CD14-positive monocyte (primary cell): ENCODE measurements around the gene CDK15. TPM values are rescaled to one million over a fixed set of nuclear protein-coding genes. Genes with fewer than 3 reads are reported as not detected.

ENCODE experiments used
- DNase-seq, 3 donors: peaks; one replicate each; pipeline ENCODE4 v3.0.0-alpha.2; 2011 to 2022
- H2AFZ ChIP-seq: 2 replicates; pipeline ENCODE4 v1.6.0; 2012; ENCODE audit warnings: mild to moderate bottlenecking, low read depth, low read length, inconsistent platforms; ENCODE audit not compliant: insufficient read depth, poor library complexity, severe bottlenecking
- H3K27ac ChIP-seq, 2 donors: 1 replicate in 1 of 2; 2 replicates in 1 of 2; pipeline ENCODE4 v1.5.1; 2012 to 2013; ENCODE audit warnings: low read length in 2 of 2, control low read depth in 1 of 2, inconsistent platforms in 1 of 2, low read depth in 1 of 2, mild to moderate bottlenecking in 1 of 2
- H3K27me3 ChIP-seq, 2 donors: one replicate each; pipeline versions ENCODE4 v1.6.0 to v1.6.1; 2011 to 2013; ENCODE audit warnings: low read length in 2 of 2; ENCODE audit not compliant: control insufficient read depth in 2 of 2, insufficient read depth in 2 of 2
- H3K36me3 ChIP-seq, 2 donors: replicated peaks in 1 of 2; 1 replicate in 1 of 2; 2 replicates in 1 of 2; pipeline versions ENCODE4 v1.5.1 to v1.6.1; 2012 to 2013; ENCODE audit warnings: low read length in 2 of 2, control low read depth in 1 of 2, inconsistent platforms in 1 of 2, mild to moderate bottlenecking in 1 of 2; ENCODE audit not compliant: insufficient read depth in 2 of 2, control insufficient read depth in 1 of 2
- H3K4me1 ChIP-seq, 2 donors: 1 replicate in 1 of 2; 2 replicates in 1 of 2; pipeline versions ENCODE4 v1.5.1 to v1.6.1; 2012 to 2013; ENCODE audit warnings: low read length in 2 of 2, control low read depth in 1 of 2, inconsistent platforms in 1 of 2, mild to moderate bottlenecking in 1 of 2, moderate library complexity in 1 of 2; ENCODE audit not compliant: insufficient read depth in 2 of 2, control insufficient read depth in 1 of 2
- H3K4me2 ChIP-seq: replicated peaks from 2 replicates; pipeline ENCODE3; 2012; ENCODE audit warnings: low read length, moderate library complexity, mild to moderate bottlenecking; ENCODE audit not compliant: poor library complexity, severe bottlenecking; ENCODE audit errors: extremely low read depth
- H3K4me3 ChIP-seq, 3 experiments: fragments of 200-600 bp in 1 of 3; sonication (generic) in 1 of 3; replicated peaks in 1 of 3; 1 replicate in 2 of 3; 2 replicates in 1 of 3; pipeline ENCODE4 v1.5.1; 2011 to 2013; ENCODE audit warnings: low read length in 3 of 3, mild to moderate bottlenecking in 3 of 3, control low read depth in 2 of 3, low read depth in 2 of 3, inconsistent platforms in 1 of 3, moderate library complexity in 1 of 3
- H3K79me2 ChIP-seq: 2 replicates; pipeline ENCODE4 v1.6.0; 2012; ENCODE audit warnings: mild to moderate bottlenecking, control low read depth, inconsistent platforms, low read length, moderate library complexity; ENCODE audit not compliant: insufficient read depth
- H3K9ac ChIP-seq: 2 replicates; pipeline ENCODE4 v1.6.0; 2017; ENCODE audit warnings: low read length, mild to moderate bottlenecking; ENCODE audit not compliant: insufficient read depth, poor library complexity, severe bottlenecking
- H3K9me3 ChIP-seq, 2 donors: replicated peaks in 1 of 2; 1 replicate in 1 of 2; 2 replicates in 1 of 2; pipeline versions ENCODE4 v1.5.1 to v1.6.1; 2012 to 2013; ENCODE audit warnings: low read length in 2 of 2, control low read depth in 1 of 2; ENCODE audit not compliant: control insufficient read depth in 1 of 2, insufficient read depth in 1 of 2
- H4K20me1 ChIP-seq: 2 replicates; pipeline ENCODE4 v1.6.0; 2012; ENCODE audit warnings: mild to moderate bottlenecking, low read length, control low read depth, moderate library complexity; ENCODE audit not compliant: insufficient read depth
- H3K27ac Mint-ChIP-seq, 7 donors: one replicate each; pipeline ENCODE4 v1.8.0; 2020; ENCODE audit warnings: mild to moderate bottlenecking in 7 of 7, mixed read lengths in 7 of 7, moderate library complexity in 6 of 7, inconsistent platforms in 2 of 7
- H3K27me3 Mint-ChIP-seq, 3 donors: one replicate each; pipeline ENCODE4 v1.8.0; 2021 to 2022; ENCODE audit warnings: low read depth in 3 of 3, mild to moderate bottlenecking in 3 of 3, mixed read lengths in 3 of 3, moderate library complexity in 3 of 3, inconsistent platforms in 1 of 3
- H3K36me3 Mint-ChIP-seq, 2 donors: one replicate each; pipeline ENCODE4 v1.8.0; 2020; ENCODE audit warnings: mixed read lengths in 2 of 2, inconsistent platforms in 1 of 2, mild to moderate bottlenecking in 1 of 2
- H3K4me1 Mint-ChIP-seq: one replicate; pipeline ENCODE4 v1.8.0; 2020; ENCODE audit warnings: mild to moderate bottlenecking, mixed read lengths
- H3K4me3 Mint-ChIP-seq, 2 donors: one replicate each; pipeline ENCODE4 v1.8.0; 2020; ENCODE audit warnings: mild to moderate bottlenecking in 2 of 2, mixed read lengths in 2 of 2, moderate library complexity in 1 of 2
- H3K9me3 Mint-ChIP-seq, 7 donors: one replicate each; pipeline ENCODE4 v1.8.0; 2020 to 2022; ENCODE audit warnings: mixed read lengths in 7 of 7, mild to moderate bottlenecking in 6 of 7, moderate library complexity in 6 of 7, inconsistent platforms in 2 of 7
- WGBS: methylation state at CpG from one replicate; pipeline ENCODE4 v1.1.5; 2013; ENCODE audit warnings: missing lambda C conversion rate; ENCODE audit not compliant: insufficient coverage; 5-methylcytosine and 5-hydroxymethylcytosine counted together
- intact Hi-C, 2 donors: fragments of 100-400 bp; cut with micrococcal nuclease; formaldehyde crosslinking; loops; one replicate each; pipeline versions ENCODE4 v1.15.0 to v1.15.1; 2023
- polyA plus RNA-seq, 3 donors: library from polyadenylated mRNA; depleted of rRNA in 1 of 3; unstranded in 2 of 3; stranded (reverse) in 1 of 3; fragments of 300-500 nt in 2 of 3; fragments of >200 nt in 1 of 3; fragmentation: Illumina TruSeq in 2 of 3; gene quantifications; 1 replicate in 2 of 3; 2 replicates in 1 of 3; pipeline ENCODE4 v1.2.3, GENCODE V29; 2012 to 2021
- TF ChIP-seq, protein P1 (sequence below): fragments of 200-600 bp; IDR thresholded peaks from one replicate; pipeline ENCODE4 v1.8.0; 2022; ENCODE audit warnings: antibody characterized with exemption, mild to moderate bottlenecking

Gene CDK15
- polyA plus RNA-seq, 3 donors = not detected

GRCh38 chr2:201852878-201853415, 46.6 kb downstream of the CDK15 start:
- no peaks in the 10 kb centered on the region for H3K79me2 ChIP-seq
- no peak for DNase-seq
- Mint-ChIP-seq H3K36me3 (no peaks in the 10 kb centered on the region), H3K4me1 (no peaks in the 10 kb centered on the region), H3K27me3 (peaks cover 5 to 17% (median 14%) of the 10 kb centered on the region in 3 donors), H3K9me3 (peaks cover 0 to 1% (median 0%) of the 10 kb centered on the region in 7 donors), H3K27ac (no peak overlapping the region), H3K4me3 (no peak overlapping the region)
- no peak overlapping the region for H3K9ac ChIP-seq
- intact Hi-C loops = no loop called here
- no peak overlapping the region for H2AFZ ChIP-seq
- no peak overlapping the region for H3K27ac ChIP-seq
- no CpG with 5 or more reads among the region's 1 CpG for WGBS
- H3K4me2 ChIP-seq = no peak overlapping the region
- H3K27me3 ChIP-seq = peaks cover 3 to 8% of the 10 kb centered on the region in 2 donors
- TF ChIP-seq, protein P1, sequence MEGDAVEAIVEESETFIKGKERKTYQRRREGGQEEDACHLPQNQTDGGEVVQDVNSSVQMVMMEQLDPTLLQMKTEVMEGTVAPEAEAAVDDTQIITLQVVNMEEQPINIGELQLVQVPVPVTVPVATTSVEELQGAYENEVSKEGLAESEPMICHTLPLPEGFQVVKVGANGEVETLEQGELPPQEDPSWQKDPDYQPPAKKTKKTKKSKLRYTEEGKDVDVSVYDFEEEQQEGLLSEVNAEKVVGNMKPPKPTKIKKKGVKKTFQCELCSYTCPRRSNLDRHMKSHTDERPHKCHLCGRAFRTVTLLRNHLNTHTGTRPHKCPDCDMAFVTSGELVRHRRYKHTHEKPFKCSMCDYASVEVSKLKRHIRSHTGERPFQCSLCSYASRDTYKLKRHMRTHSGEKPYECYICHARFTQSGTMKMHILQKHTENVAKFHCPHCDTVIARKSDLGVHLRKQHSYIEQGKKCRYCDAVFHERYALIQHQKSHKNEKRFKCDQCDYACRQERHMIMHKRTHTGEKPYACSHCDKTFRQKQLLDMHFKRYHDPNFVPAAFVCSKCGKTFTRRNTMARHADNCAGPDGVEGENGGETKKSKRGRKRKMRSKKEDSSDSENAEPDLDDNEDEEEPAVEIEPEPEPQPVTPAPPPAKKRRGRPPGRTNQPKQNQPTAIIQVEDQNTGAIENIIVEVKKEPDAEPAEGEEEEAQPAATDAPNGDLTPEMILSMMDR = no peak
- H4K20me1 ChIP-seq = no peaks in the 10 kb centered on the region
- H3K4me3 ChIP-seq = no peak overlapping the region
- no peaks in the 10 kb centered on the region for H3K9me3 ChIP-seq
- H3K36me3 ChIP-seq = no peaks in the 10 kb centered on the region
- H3K4me1 ChIP-seq = no peaks in the 10 kb centered on the region

DNA sequence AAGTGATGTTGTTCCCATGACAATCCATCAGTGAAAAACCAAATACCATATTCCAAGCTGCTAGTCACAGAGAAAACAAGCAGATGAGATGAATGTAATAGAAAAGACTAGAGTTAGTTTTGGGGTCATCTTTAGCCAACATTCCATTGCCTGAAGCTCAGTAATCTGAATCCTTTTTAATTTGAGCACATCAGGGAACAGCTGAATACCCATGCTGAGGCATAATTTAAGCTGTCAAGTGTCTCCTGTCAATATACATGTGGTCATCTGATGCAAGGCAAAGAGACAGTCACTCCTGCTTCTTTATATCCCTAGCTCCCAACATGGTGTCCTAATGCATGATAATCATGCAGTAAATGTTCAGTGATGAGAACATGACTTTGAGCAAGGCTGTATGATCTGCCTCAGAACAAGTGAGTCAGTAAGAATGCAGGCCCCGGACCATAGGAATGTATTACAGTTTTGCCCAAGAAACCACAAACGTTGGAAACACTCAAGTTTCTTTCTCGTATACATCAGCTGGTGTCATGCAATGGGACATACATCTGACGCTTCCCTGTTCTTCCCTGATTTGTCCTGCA, 48.0 kb downstream of the CDK15 start:
- WGBS = 74% methylated on average over 2 of the region's 4 CpGs
- no peaks in the 10 kb centered on the region for H3K36me3 ChIP-seq
- H3K79me2 ChIP-seq = no peaks in the 10 kb centered on the region
- Mint-ChIP-seq H3K9me3 (peaks cover 0 to 9% (median 0%) of the 10 kb centered on the region in 7 donors), H3K4me1 (peaks cover 5% of the 10 kb centered on the region), H3K27ac (no peak overlapping the region), H3K4me3 (no peak overlapping the region), H3K27me3 (peaks cover 19 to 30% (median 26%) of the 10 kb centered on the region in 3 donors), H3K36me3 (no peaks in the 10 kb centered on the region)
- H3K4me2 ChIP-seq = no peak overlapping the region
- no peak overlapping the region for H3K4me3 ChIP-seq
- H3K9me3 ChIP-seq = no peaks in the 10 kb centered on the region
- no peak overlapping the region for H3K27ac ChIP-seq
- TF ChIP-seq, protein P1 = no peak
- intact Hi-C loops = no loop called here
- peaks cover 17 to 20% of the 10 kb centered on the region in 2 donors for H3K27me3 ChIP-seq
- no peak overlapping the region for H3K9ac ChIP-seq
- no peak overlapping the region for H2AFZ ChIP-seq
- no peaks in the 10 kb centered on the region for H4K20me1 ChIP-seq
- DNase-seq = no peak
- no peaks in the 10 kb centered on the region for H3K4me1 ChIP-seq
